ENCODE results near the gene TTC28.
A peak's percentile ranks its signal among the peaks of the same experiment; 100 is the strongest.

Gene TTC28

GRCh38 chr22:27971926-27972325 lies 707.7 kb downstream of the TTC28 start:
- no peak overlapping the region for H2BK5ac ChIP-seq (ENCODE audit: low read depth, low read length, poor library complexity, severe bottlenecking)
- H2AFZ ChIP-seq (ENCODE audit: low read depth, low read length) = no peak overlapping the region
- H3K4me1 ChIP-seq (ENCODE audit: control insufficient read depth, insufficient read depth, low read depth, low read length) = peaks cover 2% of the 10 kb centered on the region
- no peak overlapping the region for H3K4me2 ChIP-seq (ENCODE audit: low read length, poor library complexity, severe bottlenecking)
- H3K23ac ChIP-seq (ENCODE audit: low read length in 2 of 2) = no peak overlapping the region
- no peak overlapping the region for H3K18ac ChIP-seq (ENCODE audit: low read depth in 1 of 2, low read length in 2 of 2)
- no peak overlapping the region for H4K91ac ChIP-seq (ENCODE audit: low read length)
- H2BK12ac ChIP-seq (ENCODE audit: low read length in 2 of 2) = no peak overlapping the region
- DNase-seq = no peak
- H2AK5ac ChIP-seq (ENCODE audit: low read length, severe bottlenecking) = no peak overlapping the region
- H4K8ac ChIP-seq (ENCODE audit: low read length) = no peak overlapping the region
- H3K79me1 ChIP-seq (replicated peaks; ENCODE audit: low read length, poor library complexity, severe bottlenecking) = no peaks in the 10 kb centered on the region
- no peak overlapping the region for H3K14ac ChIP-seq (ENCODE audit: low read length in 2 of 2)
- peaks cover 10% of the 10 kb centered on the region for H3K9me3 ChIP-seq (ENCODE audit: control insufficient read depth, low read length)
- WGBS = 93% methylated on average over 1 of the region's 1 CpG
- H3K36me3 ChIP-seq (ENCODE audit: control insufficient read depth in 1 of 2, insufficient read depth in 2 of 2, low read depth in 1 of 2, low read length in 2 of 2) = peaks cover 0 to 4% of the 10 kb centered on the region in 2 experiments
- H3K27me3 ChIP-seq (ENCODE audit: control insufficient read depth in 1 of 2, insufficient read depth in 1 of 2, low read length in 2 of 2) = no peaks in the 10 kb centered on the region
- no peak overlapping the region for H2BK120ac ChIP-seq (ENCODE audit: low read depth, low read length)
- no peak overlapping the region for H3K4ac ChIP-seq (ENCODE audit: low read depth in 1 of 2, low read length in 2 of 2)
- no peak overlapping the region for H2BK15ac ChIP-seq (ENCODE audit: low read depth, poor library complexity, severe bottlenecking)
- H3K4me3 ChIP-seq (ENCODE audit: insufficient read depth in 1 of 2, low read depth in 1 of 2, low read length in 2 of 2) = no peak overlapping the region
- H3K27ac ChIP-seq (ENCODE audit: low read length, poor library complexity, severe bottlenecking) = no peak overlapping the region
- no peak overlapping the region for H3K9ac ChIP-seq (ENCODE audit: low read length)

- Histone ChIP-seq H4K8ac (ENCODE audit: low read length) (no peak overlapping the region), H3K18ac (ENCODE audit: low read depth in 1 of 2, low read length in 2 of 2) (no peak overlapping the region), H3K23ac (ENCODE audit: low read length in 2 of 2) (no peak overlapping the region), H2BK5ac (ENCODE audit: low read depth, low read length, poor library complexity, severe bottlenecking) (no peak overlapping the region), H3K4me3 (ENCODE audit: insufficient read depth in 1 of 2, low read depth in 1 of 2, low read length in 2 of 2) (no peak overlapping the region), H2BK120ac (ENCODE audit: low read depth, low read length) (no peak overlapping the region), H2AFZ (ENCODE audit: low read depth, low read length) (no peak overlapping the region), H3K14ac (ENCODE audit: low read length in 2 of 2) (no peak overlapping the region), H3K4ac (ENCODE audit: low read depth in 1 of 2, low read length in 2 of 2) (no peak overlapping the region), H4K91ac (ENCODE audit: low read length) (no peak overlapping the region), H2AK5ac (ENCODE audit: low read length, severe bottlenecking) (no peak overlapping the region), H3K9me3 (ENCODE audit: control insufficient read depth, low read length) (peaks cover 10% of the 10 kb centered on the region), H3K79me1 (replicated peaks; ENCODE audit: low read length, poor library complexity, severe bottlenecking) (no peaks in the 10 kb centered on the region), H2BK15ac (ENCODE audit: low read depth, poor library complexity, severe bottlenecking) (no peak overlapping the region), H3K27me3 (ENCODE audit: control insufficient read depth in 1 of 2, insufficient read depth in 1 of 2, low read length in 2 of 2) (no peaks in the 10 kb centered on the region), H3K27ac (ENCODE audit: low read length, poor library complexity, severe bottlenecking) (no peak overlapping the region), H2BK12ac (ENCODE audit: low read length in 2 of 2) (no peak overlapping the region), H3K9ac (ENCODE audit: low read length) (no peak overlapping the region), H3K36me3 (ENCODE audit: control insufficient read depth in 1 of 2, insufficient read depth in 2 of 2, low read depth in 1 of 2, low read length in 2 of 2) (peaks cover 0 to 4% of the 10 kb centered on the region in 2 experiments), H3K4me2 (ENCODE audit: low read length, poor library complexity, severe bottlenecking) (no peak overlapping the region), H3K4me1 (ENCODE audit: control insufficient read depth, insufficient read depth, low read depth, low read length) (peaks cover 6% of the 10 kb centered on the region)
- WGBS = no CpG with 5 or more reads among the region's 1 CpG
- DNase-seq = no peak
Observed at GRCh38 chr22:27970596-27971220, 708.9 kb downstream of the TTC28 start.

- Histone ChIP-seq H3K4ac (ENCODE audit: low read depth in 1 of 2, low read length in 2 of 2) (no peak overlapping the region), H4K8ac (ENCODE audit: low read length) (no peak overlapping the region), H2BK5ac (ENCODE audit: low read depth, low read length, poor library complexity, severe bottlenecking) (no peak overlapping the region), H3K27me3 (ENCODE audit: control insufficient read depth in 1 of 2, insufficient read depth in 1 of 2, low read length in 2 of 2) (no peaks in the 10 kb centered on the region), H4K91ac (ENCODE audit: low read length) (no peak overlapping the region), H3K23ac (ENCODE audit: low read length in 2 of 2) (no peak overlapping the region), H2AFZ (ENCODE audit: low read depth, low read length) (no peak overlapping the region), H3K14ac (ENCODE audit: low read length in 2 of 2) (no peak overlapping the region), H3K4me2 (ENCODE audit: low read length, poor library complexity, severe bottlenecking) (no peak overlapping the region), H3K36me3 (ENCODE audit: control insufficient read depth in 1 of 2, insufficient read depth in 2 of 2, low read depth in 1 of 2, low read length in 2 of 2) (no peaks in the 10 kb centered on the region), H2BK15ac (ENCODE audit: low read depth, poor library complexity, severe bottlenecking) (no peak overlapping the region), H3K18ac (ENCODE audit: low read depth in 1 of 2, low read length in 2 of 2) (no peak overlapping the region), H3K4me3 (ENCODE audit: insufficient read depth in 1 of 2, low read depth in 1 of 2, low read length in 2 of 2) (no peak overlapping the region), H3K27ac (ENCODE audit: low read length, poor library complexity, severe bottlenecking) (no peak overlapping the region), H3K9me3 (ENCODE audit: control insufficient read depth, low read length) (peaks cover 10% of the 10 kb centered on the region), H2BK12ac (ENCODE audit: low read length in 2 of 2) (no peak overlapping the region), H2AK5ac (ENCODE audit: low read length, severe bottlenecking) (no peak overlapping the region), H3K9ac (ENCODE audit: low read length) (no peak overlapping the region), H2BK120ac (ENCODE audit: low read depth, low read length) (no peak overlapping the region), H3K79me1 (replicated peaks; ENCODE audit: low read length, poor library complexity, severe bottlenecking) (no peaks in the 10 kb centered on the region), H3K4me1 (ENCODE audit: control insufficient read depth, insufficient read depth, low read depth, low read length) (peaks cover 5% of the 10 kb centered on the region)
- 95% methylated on average over 12 of the region's 15 CpGs for WGBS
- DNase-seq = no peak
Observed at GRCh38 chr22:27966168-27967064, 713.2 kb downstream of the TTC28 start.

DNA sequence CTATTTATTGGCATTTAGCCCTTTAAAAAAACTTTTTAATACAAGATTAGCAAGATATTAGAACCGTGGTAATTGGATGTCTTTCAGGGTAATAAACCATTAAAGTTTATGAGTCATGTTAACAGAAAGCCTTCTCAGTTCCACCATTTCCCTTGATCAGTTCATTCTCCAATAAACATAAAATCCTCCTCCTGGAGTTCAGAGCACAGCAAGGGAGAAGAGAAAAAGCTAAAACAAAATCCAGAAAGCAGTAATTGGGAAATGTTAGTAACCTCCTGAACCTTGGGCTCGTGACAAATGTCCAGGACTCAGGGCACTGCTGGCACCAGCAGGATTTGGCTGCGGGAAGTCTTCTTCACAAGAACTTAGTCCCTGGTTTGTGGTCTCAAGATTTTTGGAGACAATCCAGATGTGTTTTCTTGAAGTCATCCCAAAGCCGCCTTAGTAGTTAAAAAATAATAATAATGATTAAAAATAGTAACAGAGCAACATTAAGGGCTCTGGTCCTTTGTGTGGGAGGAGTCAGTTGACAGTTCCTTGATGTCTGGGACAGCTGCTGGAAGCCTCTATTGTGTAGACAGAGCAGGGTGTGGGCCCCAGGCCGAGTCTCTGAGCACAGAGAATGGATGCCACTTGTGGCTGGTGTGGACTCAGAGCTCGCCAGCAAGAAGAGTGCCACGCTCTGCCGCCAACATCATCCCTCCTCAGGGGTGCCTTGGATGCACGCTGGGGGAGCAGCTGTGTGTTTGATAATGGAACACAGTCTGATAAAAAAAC lies 717.2 kb downstream of the TTC28 start:
- Histone ChIP-seq H3K4ac (ENCODE audit: low read depth in 1 of 2, low read length in 2 of 2) (no peak overlapping the region), H3K23ac (ENCODE audit: low read length in 2 of 2) (no peak overlapping the region), H2BK15ac (ENCODE audit: low read depth, poor library complexity, severe bottlenecking) (no peak overlapping the region), H3K79me1 (replicated peaks; ENCODE audit: low read length, poor library complexity, severe bottlenecking) (no peaks in the 10 kb centered on the region), H2BK120ac (ENCODE audit: low read depth, low read length) (no peak overlapping the region), H3K27me3 (ENCODE audit: control insufficient read depth in 1 of 2, insufficient read depth in 1 of 2, low read length in 2 of 2) (no peaks in the 10 kb centered on the region), H2BK5ac (ENCODE audit: low read depth, low read length, poor library complexity, severe bottlenecking) (no peak overlapping the region), H4K91ac (ENCODE audit: low read length) (no peak overlapping the region), H3K9ac (ENCODE audit: low read length) (no peak overlapping the region), H2BK12ac (ENCODE audit: low read length in 2 of 2) (peak overlapping the region in 1 of 2 experiments; percentile 39), H3K18ac (ENCODE audit: low read depth in 1 of 2, low read length in 2 of 2) (peak overlapping the region in 1 of 2 experiments; percentile 11), H3K27ac (ENCODE audit: low read length, poor library complexity, severe bottlenecking) (no peak overlapping the region), H2AFZ (ENCODE audit: low read depth, low read length) (no peak overlapping the region), H3K4me3 (ENCODE audit: insufficient read depth in 1 of 2, low read depth in 1 of 2, low read length in 2 of 2) (no peak overlapping the region), H3K4me1 (ENCODE audit: control insufficient read depth, insufficient read depth, low read depth, low read length) (peaks cover 5% of the 10 kb centered on the region), H2AK5ac (ENCODE audit: low read length, severe bottlenecking) (no peak overlapping the region), H4K8ac (ENCODE audit: low read length) (no peak overlapping the region), H3K36me3 (ENCODE audit: control insufficient read depth in 1 of 2, insufficient read depth in 2 of 2, low read depth in 1 of 2, low read length in 2 of 2) (no peaks in the 10 kb centered on the region), H3K14ac (ENCODE audit: low read length in 2 of 2) (peak overlapping the region in 1 of 2 experiments; percentile 68), H3K9me3 (ENCODE audit: control insufficient read depth, low read length) (no peaks in the 10 kb centered on the region), H3K4me2 (ENCODE audit: low read length, poor library complexity, severe bottlenecking) (no peak overlapping the region)
- DNase-seq = peak; percentile 31
- WGBS = 74% methylated on average over 6 of the region's 9 CpGs
